ENCODE data around the gene KCNN2. TPM values are rescaled to one million over a fixed set of nuclear protein-coding genes. Genes with fewer than 3 reads are reported as not detected.

KCNN2 gene
- total and polyA plus RNA-seq, 10 of the 15 experiments (the other 5 are each of a cell fraction or from before 2014, with no cell fraction given) = 0.21 to 3.6 (median 0.79) TPM

DNA sequence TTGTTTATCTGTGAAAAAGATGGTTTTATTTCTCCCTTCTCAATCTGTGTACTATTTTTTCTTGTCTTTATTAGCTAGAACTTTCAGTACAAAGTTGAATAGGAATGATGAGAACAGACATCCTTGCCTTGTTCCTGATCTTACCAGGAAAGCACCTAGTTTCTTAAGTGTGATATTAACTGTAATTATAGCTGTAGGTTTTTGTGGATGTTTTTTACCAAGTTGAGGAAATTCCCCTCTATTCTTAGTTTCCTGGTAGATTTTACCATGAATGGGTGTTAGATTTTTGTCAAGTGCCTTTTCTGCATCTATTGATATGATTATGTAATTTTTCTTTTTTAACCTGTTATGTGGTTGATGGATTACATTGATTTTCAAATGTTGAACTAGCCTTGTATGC is 68.7 kb downstream of the KCNN2 start (continued):
- TF ChIP-seq RELA (IDR thresholded peaks at IDR 0.05; ENCODE audit: borderline replicate concordance, partially characterized antibody) (peak; percentile 81), FOXM1 (IDR thresholded peaks at IDR 0.05; ENCODE audit: low read depth, low read length) (peak; percentile 27; the same call in 1 of the 2 replicates), SPI1 (IDR thresholded peaks at IDR 0.05; ENCODE audit: borderline replicate concordance, insufficient read depth, low read depth, low read length) (no peak), NFIC (IDR thresholded peaks at IDR 0.05; ENCODE audit: low read depth, low read length) (peak; percentile 61; the same call in 1 of the 2 replicates), IKZF2 (IDR thresholded peaks at IDR 0.05) (peak; percentile 68 to 72; a peak in 2 of 4 replicates), MYC (IDR thresholded peaks at IDR 0.05; ENCODE audit: insufficient read depth, insufficient read length, insufficient replicate concordance, low read length, severe bottlenecking) (no peak), TAF1 (IDR thresholded peaks at IDR 0.05; ENCODE audit: borderline replicate concordance, low read depth, low read length) (no peak), IKZF1 (conservative IDR thresholded peaks at IDR 0.05) (peak; percentile 55; the same call in 1 of the 2 replicates), TCF7 (IDR thresholded peaks at IDR 0.05; ENCODE audit: borderline replicate concordance) (no peak), RFX5 (IDR thresholded peaks at IDR 0.05; ENCODE audit: low read depth, low read length) (no peak), CREM (IDR thresholded peaks at IDR 0.05; ENCODE audit: low read depth) (no peak), KAT2A (conservative IDR thresholded peaks at IDR 0.05; ENCODE audit: control insufficient read depth, low read depth, low read length) (no peak), MEF2B (IDR thresholded peaks at IDR 0.05; ENCODE audit: partially characterized antibody, poor library complexity, severe bottlenecking) (peak; percentile 30), EP300 (IDR thresholded peaks at IDR 0.05; ENCODE audit: borderline replicate concordance in 1 of 2, control insufficient read depth in 1 of 2, low read depth in 2 of 2, low read length in 2 of 2) (peak in 1 of 2 experiments; percentile 41; a peak in 1 of 4 replicates)
- TF ChIP-seq, protein P1, sequence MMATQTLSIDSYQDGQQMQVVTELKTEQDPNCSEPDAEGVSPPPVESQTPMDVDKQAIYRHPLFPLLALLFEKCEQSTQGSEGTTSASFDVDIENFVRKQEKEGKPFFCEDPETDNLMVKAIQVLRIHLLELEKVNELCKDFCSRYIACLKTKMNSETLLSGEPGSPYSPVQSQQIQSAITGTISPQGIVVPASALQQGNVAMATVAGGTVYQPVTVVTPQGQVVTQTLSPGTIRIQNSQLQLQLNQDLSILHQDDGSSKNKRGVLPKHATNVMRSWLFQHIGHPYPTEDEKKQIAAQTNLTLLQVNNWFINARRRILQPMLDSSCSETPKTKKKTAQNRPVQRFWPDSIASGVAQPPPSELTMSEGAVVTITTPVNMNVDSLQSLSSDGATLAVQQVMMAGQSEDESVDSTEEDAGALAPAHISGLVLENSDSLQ (IDR thresholded peaks at IDR 0.05) = no peak
- TF ChIP-seq, protein P2, sequence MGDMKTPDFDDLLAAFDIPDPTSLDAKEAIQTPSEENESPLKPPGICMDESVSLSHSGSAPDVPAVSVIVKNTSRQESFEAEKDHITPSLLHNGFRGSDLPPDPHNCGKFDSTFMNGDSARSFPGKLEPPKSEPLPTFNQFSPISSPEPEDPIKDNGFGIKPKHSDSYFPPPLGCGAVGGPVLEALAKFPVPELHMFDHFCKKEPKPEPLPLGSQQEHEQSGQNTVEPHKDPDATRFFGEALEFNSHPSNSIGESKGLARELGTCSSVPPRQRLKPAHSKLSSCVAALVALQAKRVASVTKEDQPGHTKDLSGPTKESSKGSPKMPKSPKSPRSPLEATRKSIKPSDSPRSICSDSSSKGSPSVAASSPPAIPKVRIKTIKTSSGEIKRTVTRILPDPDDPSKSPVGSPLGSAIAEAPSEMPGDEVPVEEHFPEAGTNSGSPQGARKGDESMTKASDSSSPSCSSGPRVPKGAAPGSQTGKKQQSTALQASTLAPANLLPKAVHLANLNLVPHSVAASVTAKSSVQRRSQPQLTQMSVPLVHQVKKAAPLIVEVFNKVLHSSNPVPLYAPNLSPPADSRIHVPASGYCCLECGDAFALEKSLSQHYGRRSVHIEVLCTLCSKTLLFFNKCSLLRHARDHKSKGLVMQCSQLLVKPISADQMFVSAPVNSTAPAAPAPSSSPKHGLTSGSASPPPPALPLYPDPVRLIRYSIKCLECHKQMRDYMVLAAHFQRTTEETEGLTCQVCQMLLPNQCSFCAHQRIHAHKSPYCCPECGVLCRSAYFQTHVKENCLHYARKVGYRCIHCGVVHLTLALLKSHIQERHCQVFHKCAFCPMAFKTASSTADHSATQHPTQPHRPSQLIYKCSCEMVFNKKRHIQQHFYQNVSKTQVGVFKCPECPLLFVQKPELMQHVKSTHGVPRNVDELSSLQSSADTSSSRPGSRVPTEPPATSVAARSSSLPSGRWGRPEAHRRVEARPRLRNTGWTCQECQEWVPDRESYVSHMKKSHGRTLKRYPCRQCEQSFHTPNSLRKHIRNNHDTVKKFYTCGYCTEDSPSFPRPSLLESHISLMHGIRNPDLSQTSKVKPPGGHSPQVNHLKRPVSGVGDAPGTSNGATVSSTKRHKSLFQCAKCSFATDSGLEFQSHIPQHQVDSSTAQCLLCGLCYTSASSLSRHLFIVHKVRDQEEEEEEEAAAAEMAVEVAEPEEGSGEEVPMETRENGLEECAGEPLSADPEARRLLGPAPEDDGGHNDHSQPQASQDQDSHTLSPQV (IDR thresholded peaks at IDR 0.05) = peak; percentile 53; the same call in 1 of the 2 replicates
- TF ChIP-seq, protein P3, sequence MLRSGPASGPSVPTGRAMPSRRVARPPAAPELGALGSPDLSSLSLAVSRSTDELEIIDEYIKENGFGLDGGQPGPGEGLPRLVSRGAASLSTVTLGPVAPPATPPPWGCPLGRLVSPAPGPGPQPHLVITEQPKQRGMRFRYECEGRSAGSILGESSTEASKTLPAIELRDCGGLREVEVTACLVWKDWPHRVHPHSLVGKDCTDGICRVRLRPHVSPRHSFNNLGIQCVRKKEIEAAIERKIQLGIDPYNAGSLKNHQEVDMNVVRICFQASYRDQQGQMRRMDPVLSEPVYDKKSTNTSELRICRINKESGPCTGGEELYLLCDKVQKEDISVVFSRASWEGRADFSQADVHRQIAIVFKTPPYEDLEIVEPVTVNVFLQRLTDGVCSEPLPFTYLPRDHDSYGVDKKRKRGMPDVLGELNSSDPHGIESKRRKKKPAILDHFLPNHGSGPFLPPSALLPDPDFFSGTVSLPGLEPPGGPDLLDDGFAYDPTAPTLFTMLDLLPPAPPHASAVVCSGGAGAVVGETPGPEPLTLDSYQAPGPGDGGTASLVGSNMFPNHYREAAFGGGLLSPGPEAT (IDR thresholded peaks at IDR 0.05; ENCODE audit: low read depth) = peak; percentile 91
